A549 (cell line): Measurements from ENCODE around the gene SMO. TPM values are rescaled to one million over a fixed set of nuclear protein-coding genes. Genes with fewer than 3 reads are reported as not detected.

Experiments
- ATAC-seq, 2 experiments: fragments of 200-7000 bp in 1 of 2; fragments of >200 bp in 1 of 2; cut with Nextera tagmentation in 1 of 2; cut with Tn5 transposase in 1 of 2; 3 replicates each; pipeline versions ENCODE4 v1.8.0 to v1.9.1; 2018 to 2020; ENCODE audit warnings: mild to moderate bottlenecking in 1 of 2, moderate library complexity in 1 of 2
- CTCF ChIA-PET: fragments of 300-600 bp; sonication (Branson Sonifier 250); formaldehyde crosslinking; extraction: SDS; loops from one replicate; lab custom pipeline; 2021; ENCODE audit warnings: antibody characterized with exemption, inconsistent platforms; lab: Yijun Ruan, JAX
- POLR2A ChIA-PET: fragments of 350-600 bp; formaldehyde crosslinking; extraction: SDS; loops from one replicate; lab custom pipeline; 2021; ENCODE audit warnings: antibody characterized with exemption, inconsistent platforms; lab: Yijun Ruan, JAX
- DNase-seq, 2 experiments: peaks; one replicate each; pipeline versions ENCODE4 v3.0.0 to v3.0.0-alpha.2; 2011 to 2016; ENCODE audit warnings: low read depth in 1 of 2, low spot score in 1 of 2
- FAIRE-seq: peaks from 2 replicates; lab custom pipeline; 2011; peaks lifted over from hg19 to GRCh38; lab: Jason Lieb, UNC
- H3K27ac ChIP-seq, 2 experiments: fragments of >200 bp; sonication (Bioruptor Twin); formaldehyde crosslinking; 3 replicates each; pipeline ENCODE4 v1.5.1; 2016 to 2017
- H3K4me1 ChIP-seq: fragments of >200 bp; sonication (Bioruptor Twin); formaldehyde crosslinking; 3 replicates; pipeline ENCODE4 v1.6.1; 2016
- H3K4me2 ChIP-seq: fragments of >200 bp; sonication (Bioruptor Twin); formaldehyde crosslinking; 3 replicates; pipeline ENCODE4 v1.6.1; 2016
- H3K4me3 ChIP-seq: fragments of >200 bp; sonication (Bioruptor Twin); formaldehyde crosslinking; 3 replicates; pipeline ENCODE4 v1.5.1; 2016
- H3K9me3 ChIP-seq: fragments of >200 bp; sonication (Bioruptor Twin); formaldehyde crosslinking; 3 replicates; pipeline ENCODE4 v1.6.1; 2016
- BCL3 ChIP-seq: fragments of >200 bp; sonication (Bioruptor Twin); formaldehyde crosslinking; IDR thresholded peaks from 3 replicates; pipeline ENCODE4 v1.6.1; 2016
- BHLHE40 ChIP-seq: IDR thresholded peaks from 2 replicates; pipeline ENCODE4 v1.6.1; 2012; ENCODE audit warnings: low read depth, low read length, inconsistent platforms
- CBX8 ChIP-seq: fragments of 200-600 bp; sonication (generic); IDR thresholded peaks from 2 replicates; pipeline ENCODE4 v1.6.1; 2016
- CHD2 ChIP-seq: fragments of 150-350 bp; IDR thresholded peaks from 2 replicates; pipeline ENCODE4 v1.6.1; 2014; ENCODE audit warnings: low read length; ENCODE audit not compliant: partially characterized antibody
- CHD4 ChIP-seq: fragments of 200-600 bp; sonication (generic); IDR thresholded peaks from 2 replicates; pipeline ENCODE4 v1.6.1; 2016; ENCODE audit warnings: antibody characterized with exemption, mild to moderate bottlenecking, borderline replicate concordance
- CTCF ChIP-seq: fragments of >200 bp; sonication (Bioruptor Twin); formaldehyde crosslinking; IDR thresholded peaks from 3 replicates; pipeline ENCODE4 v1.5.1; 2016
- E2F6 ChIP-seq: IDR thresholded peaks from 2 replicates; pipeline ENCODE4 v1.6.1; 2012; ENCODE audit warnings: low read depth, borderline replicate concordance
- ELK1 ChIP-seq: fragments of 150-350 bp; IDR thresholded peaks from 2 replicates; pipeline ENCODE4 v1.6.1; 2014; ENCODE audit warnings: low read depth, mild to moderate bottlenecking, low read length
- EP300 ChIP-seq, 2 experiments: fragments of >200 bp; sonication (Bioruptor Twin); formaldehyde crosslinking; IDR thresholded peaks; 2 replicates in 1 of 2; 3 replicates in 1 of 2; pipeline ENCODE4 v1.6.1; 2016 to 2017
- GATA3 ChIP-seq: IDR thresholded peaks from 2 replicates; pipeline ENCODE4 v1.6.1; 2012; ENCODE audit warnings: borderline replicate concordance
- HDAC2 ChIP-seq: fragments of 200-600 bp; sonication (generic); IDR thresholded peaks from 2 replicates; pipeline ENCODE4 v1.6.1; 2016
- HEYL ChIP-seq: fragments of 250-450 bp; sonication (Bioruptor Pico); IDR thresholded peaks from 2 replicates; pipeline ENCODE4 v1.8.0; 2021; ENCODE audit warnings: mild to moderate bottlenecking, moderate library complexity
- HMGXB4 ChIP-seq: fragments of 250-450 bp; sonication (Bioruptor Pico); IDR thresholded peaks from 2 replicates; pipeline ENCODE4 v1.5.0; 2021; ENCODE audit warnings: mild to moderate bottlenecking, moderate library complexity, borderline replicate concordance
- HOXA7 ChIP-seq: fragments of 250-450 bp; sonication (Bioruptor Pico); IDR thresholded peaks from 2 replicates; pipeline ENCODE4 v1.5.0; 2020; ENCODE audit warnings: mild to moderate bottlenecking, moderate library complexity
- KDM5A ChIP-seq: fragments of 200-600 bp; sonication (generic); IDR thresholded peaks from 2 replicates; pipeline ENCODE4 v1.6.1; 2016; ENCODE audit warnings: antibody characterized with exemption, mild to moderate bottlenecking
- MAFK ChIP-seq: fragments of 450-650 bp; IDR thresholded peaks from 2 replicates; pipeline ENCODE4 v1.6.1; 2014; ENCODE audit not compliant: partially characterized antibody
- MAX ChIP-seq: IDR thresholded peaks from 2 replicates; pipeline ENCODE4 v1.6.1; 2012
- MAZ ChIP-seq: fragments of 150-350 bp; IDR thresholded peaks from 2 replicates; pipeline ENCODE4 v1.6.1; 2014; ENCODE audit warnings: antibody characterized with exemption, low read depth, low read length, borderline replicate concordance
- PBX3 ChIP-seq: IDR thresholded peaks from 2 replicates; pipeline ENCODE4 v1.6.1; 2012
- POLR2A ChIP-seq: IDR thresholded peaks from 2 replicates; pipeline ENCODE4 v1.6.1; 2012; ENCODE audit warnings: mild to moderate bottlenecking, low read length
- ZSCAN20 ChIP-seq: fragments of 250-450 bp; sonication (Bioruptor Pico); IDR thresholded peaks from 2 replicates; pipeline ENCODE4 v1.8.0; 2022; ENCODE audit warnings: mild to moderate bottlenecking, moderate library complexity
- WGBS: methylation state at CpG from one replicate; pipeline ENCODE4 v1.1.6; 2017; ENCODE audit errors: missing lambda C conversion rate; 5-methylcytosine and 5-hydroxymethylcytosine counted together
- polyA plus RNA-seq, 4 experiments: library from polyadenylated mRNA; depleted of rRNA in 3 of 4; stranded (reverse); fragments of >200 nt; fragmentation: RNase III in 1 of 4; extraction: RNeasy Plus Mini Kit Qiagen cat#74134 plus additional on column Dnase treatment in 1 of 4; gene quantifications; 2 replicates in 3 of 4; 3 replicates in 1 of 4; pipeline ENCODE4 v1.2.3, GENCODE V29; 2011 to 2017

SMO gene
- polyA plus RNA-seq, 2 of the 4 experiments (the other 2 are of a cell fraction): 11.8 to 18.3 TPM

- FAIRE-seq: no peak
- Histone ChIP-seq H3K27ac (peak overlapping the region; percentile 66 to 87), H3K4me2 (peak overlapping the region; percentile 100)
These were observed 43.4 kb upstream of the SMO start for GRCh38 chr7:129144834-129145668.

GRCh38 chr7:129146237-129146979, 42.0 kb upstream of the SMO start:
- Histone ChIP-seq H3K9me3 (no peaks in the 10 kb centered on the region), H3K27ac (no peak overlapping the region), H3K4me2 (no peak overlapping the region), H3K4me3 (no peak overlapping the region), H3K4me1 (peaks cover 7% of the 10 kb centered on the region; the same call in 2 of the 3 replicates)
- TF ChIP-seq CHD2 (no peak), E2F6 (no peak), CHD4 (no peak), MAX (no peak), CBX8 (no peak), HOXA7 (CRISPR knock-in tag) (no peak), MAZ (no peak), POLR2A (no peak), KDM5A (no peak), EP300 (IDR thresholded peaks at IDR 0.05) (no peak), HEYL (no peak), GATA3 (no peak), HDAC2 (no peak)
- FAIRE-seq (no peak), DNase-seq (no peak), ATAC-seq (no peak)
- 62% methylated on average over 8 of the region's 8 CpGs for WGBS
- ChIA-PET POLR2A (no interaction called here), CTCF (interaction anchor here (1.1 to 5.2 kb wide), 4 partner anchors 10 to 72 kb away, joined by 3 to 37 read pairs (median 4); no protein-coding TSS in a partner anchor)

More at GRCh38 chr7:129144834-129145668, 43.4 kb upstream of the SMO start:
- POLR2A ChIA-PET: no interaction called here
- no peak for DNase-seq
- H3K4me3 ChIP-seq: peak overlapping the region; percentile 75
- WGBS: 25% methylated on average over 15 of the region's 58 CpGs
- CTCF ChIA-PET: interaction anchor here (1.0 to 5.2 kb wide), 5 partner anchors 11 to 585 kb away, joined by 3 to 37 read pairs (median 3); no protein-coding TSS in a partner anchor
- peak; percentile 51 for TF ChIP-seq CTCF
- no peak for TF ChIP-seq PBX3
- TF ChIP-seq, all 56 proteins: peak for 1
- no peaks in the 10 kb centered on the region for H3K9me3 ChIP-seq
- peaks cover 7% of the 10 kb centered on the region; the same call in 2 of the 3 replicates for H3K4me1 ChIP-seq
- ATAC-seq: peak; percentile 10 to 62; a peak in 2 of 6 replicates

GRCh38 chr7:129147731-129148130, 40.7 kb upstream of the SMO start:
- Histone ChIP-seq H3K4me2 (no peak overlapping the region), H3K4me1 (peaks cover 7% of the 10 kb centered on the region; the same call in 2 of the 3 replicates), H3K9me3 (no peaks in the 10 kb centered on the region), H3K4me3 (no peak overlapping the region), H3K27ac (no peak overlapping the region)
- 53% methylated on average over 3 of the region's 3 CpGs for WGBS
- DNase-seq (no peak), ATAC-seq (no peak), FAIRE-seq (no peak)
- ChIA-PET CTCF (interaction anchor here (1.3 to 5.2 kb wide), 4 partner anchors 10 to 15 kb away, joined by 3 to 37 read pairs (median 4); no protein-coding TSS in a partner anchor), POLR2A (no interaction called here)
- TF ChIP-seq BHLHE40 (no peak), ELK1 (no peak), BCL3 (no peak), MAFK (no peak), ZSCAN20 (CRISPR knock-in tag) (no peak), HMGXB4 (CRISPR knock-in tag) (no peak)
